Endothelial cell of umbilical vein (primary cell): ENCODE data around the gene COMMD10. TPM values are rescaled to one million over a fixed set of nuclear protein-coding genes. Genes with fewer than 3 reads are reported as not detected.

Experiments
- BruUV-seq: library from RNA; stranded (reverse); fragments of 400-500 nt; replicated peaks from 2 replicates; lab custom pipeline; 2021; lab: Mats Ljungman, UMichigan
- CTCF ChIA-PET: fragments of 300-600, 350-600 bp; sonication (Branson Sonifier 250); formaldehyde crosslinking; loops from one replicate; lab custom pipeline; 2021; ENCODE audit warnings: antibody characterized with exemption, inconsistent platforms; lab: Charles Lee
- POLR2A ChIA-PET: fragments of 300-600, 350-600 bp; sonication (Branson Sonifier 250); formaldehyde crosslinking; loops from one replicate; lab custom pipeline; 2021; ENCODE audit warnings: antibody characterized with exemption, inconsistent platforms; lab: Charles Lee
- DNase-seq: peaks from one replicate; pipeline ENCODE4 v3.0.0-alpha.2; 2011; ENCODE audit warnings: low read depth, low spot score
- FAIRE-seq: peaks from 2 replicates; lab custom pipeline; 2011; peaks lifted over from hg19 to GRCh38; lab: Jason Lieb, UNC
- H2AFZ ChIP-seq: 2 replicates; pipeline ENCODE4 v1.6.0; 2012; ENCODE audit warnings: low read depth, low read length, control low read depth, inconsistent platforms
- H3K27ac ChIP-seq: 2 replicates; pipeline ENCODE4 v1.5.1; 2011; ENCODE audit warnings: low read depth, mild to moderate bottlenecking, control low read depth, low read length, moderate library complexity; ENCODE audit not compliant: insufficient read depth
- H3K27me3 ChIP-seq, 2 experiments: 2 replicates each; pipeline versions ENCODE4 v1.6.0 to v1.6.1; 2011; ENCODE audit warnings: low read length in 2 of 2, mixed read lengths in 1 of 2; ENCODE audit not compliant: control insufficient read depth in 2 of 2, insufficient read depth in 2 of 2
- H3K36me3 ChIP-seq, 2 experiments: 2 replicates in 1 of 2; 3 replicates in 1 of 2; pipeline ENCODE4 v1.5.1; 2011; ENCODE audit warnings: low read length in 2 of 2, mild to moderate bottlenecking in 1 of 2, moderate library complexity in 1 of 2; ENCODE audit not compliant: control insufficient read depth in 2 of 2, insufficient read depth in 2 of 2; ENCODE audit errors: extremely low read depth in 1 of 2
- H3K4me1 ChIP-seq: 3 replicates; pipeline ENCODE4 v1.5.1; 2011; ENCODE audit warnings: mild to moderate bottlenecking, low read length; ENCODE audit not compliant: control insufficient read depth, insufficient read depth; ENCODE audit errors: extremely low read depth
- H3K4me2 ChIP-seq: 2 replicates; pipeline ENCODE4 v1.6.1; 2011; ENCODE audit warnings: low read length, control low read depth, mixed read lengths; ENCODE audit not compliant: insufficient read depth
- H3K4me3 ChIP-seq, 3 experiments: fragments of 200-600 bp in 1 of 3; sonication (generic), shearing (Covaris generic) in 1 of 3; replicated peaks in 1 of 3; 2 replicates each; pipeline ENCODE4 v1.5.1; 2011 to 2016; ENCODE audit warnings: control low read depth in 3 of 3, low read length in 3 of 3, mild to moderate bottlenecking in 2 of 3, inconsistent platforms in 1 of 3, low read depth in 1 of 3, moderate library complexity in 1 of 3; ENCODE audit not compliant: insufficient read depth in 1 of 3
- H3K79me2 ChIP-seq: 2 replicates; pipeline ENCODE4 v1.6.0; 2012; ENCODE audit warnings: low read length, inconsistent platforms; ENCODE audit not compliant: control insufficient read depth, insufficient read depth
- H3K9ac ChIP-seq: replicated peaks from 2 replicates; pipeline ENCODE3; 2011; ENCODE audit warnings: low read length, control low read depth; ENCODE audit not compliant: insufficient read depth; ENCODE audit errors: extremely low read depth
- H3K9me1 ChIP-seq: replicated peaks from 3 replicates; pipeline ENCODE4 v1.6.0; 2011; ENCODE audit warnings: mild to moderate bottlenecking, low read length; ENCODE audit not compliant: control insufficient read depth, insufficient read depth; ENCODE audit errors: extremely low read depth
- H3K9me3 ChIP-seq: replicated peaks from 2 replicates; pipeline ENCODE4 v1.5.1; 2012; ENCODE audit warnings: low read length, inconsistent platforms; ENCODE audit not compliant: control insufficient read depth, insufficient read depth
- H4K20me1 ChIP-seq: replicated peaks from 2 replicates; pipeline ENCODE3; 2011; ENCODE audit warnings: mild to moderate bottlenecking, low read length; ENCODE audit not compliant: control insufficient read depth, insufficient read depth; ENCODE audit errors: extremely low read depth
- CTCF ChIP-seq, 2 donors: IDR thresholded peaks; 1 replicate in 1 of 2; 2 replicates in 1 of 2; pipeline ENCODE4 v1.5.1; 2011; ENCODE audit warnings: low read length in 2 of 2, mild to moderate bottlenecking in 2 of 2, moderate library complexity in 2 of 2, control low read depth in 1 of 2, inconsistent platforms in 1 of 2, low read depth in 1 of 2; ENCODE audit not compliant: insufficient read depth in 1 of 2; ENCODE audit errors: extremely low read depth in 1 of 2
- EZH2 ChIP-seq: IDR thresholded peaks from 2 replicates; pipeline ENCODE4 v1.6.1; 2012; ENCODE audit warnings: borderline replicate concordance, low read depth, mild to moderate bottlenecking, moderate library complexity, low read length, inconsistent platforms; ENCODE audit not compliant: severe bottlenecking
- FOS ChIP-seq: IDR thresholded peaks from 2 replicates; pipeline ENCODE4 v1.6.1; 2011; ENCODE audit warnings: mild to moderate bottlenecking, low read length, moderate library complexity, borderline replicate concordance; ENCODE audit not compliant: insufficient read depth
- GATA2 ChIP-seq: IDR thresholded peaks from 2 replicates; pipeline ENCODE4 v1.7.0; 2011; ENCODE audit warnings: low read depth, mild to moderate bottlenecking, moderate library complexity, mixed read lengths, low read length; ENCODE audit not compliant: insufficient read length, insufficient read depth
- JUN ChIP-seq: IDR thresholded peaks from 2 replicates; pipeline ENCODE4 v1.6.1; 2011; ENCODE audit warnings: borderline replicate concordance, low read depth; ENCODE audit not compliant: insufficient read length, insufficient read depth
- MAX ChIP-seq: IDR thresholded peaks from 2 replicates; pipeline ENCODE4 v1.6.1; 2011; ENCODE audit not compliant: insufficient read depth, insufficient read length
- MYC ChIP-seq: IDR thresholded peaks from one replicate; pipeline ENCODE4 v1.6.1; 2011; ENCODE audit warnings: mild to moderate bottlenecking, low read depth, low read length
- POLR2A ChIP-seq: IDR thresholded peaks from 2 replicates; pipeline ENCODE4 v1.6.1; 2012; ENCODE audit warnings: low read depth, mild to moderate bottlenecking, control low read depth, low read length
- POLR2AphosphoS5 ChIP-seq: IDR thresholded peaks from 2 replicates; pipeline ENCODE4 v1.6.1; 2012; ENCODE audit warnings: low read depth, mild to moderate bottlenecking, control low read depth, low read length, moderate library complexity; ENCODE audit not compliant: insufficient read depth
- dilution Hi-C: fragments of 300-500 bp; cut with MboI; formaldehyde crosslinking; loops from one replicate; pipeline ENCODE4 v1.15.0; 2019; ENCODE audit warnings: low sequenced_read_pairs; ENCODE audit not compliant: extremely low pct_ligation_motif_present
- intact Hi-C: fragments of 100-400 bp; cut with micrococcal nuclease; formaldehyde crosslinking; loops from one replicate; pipeline ENCODE4 v1.10.0; 2022
- polyA plus RNA-seq, 4 experiments: library from polyadenylated mRNA; depleted of rRNA in 3 of 4; stranded (reverse) in 3 of 4; unstranded in 1 of 4; fragments of >200 nt; gene quantifications; 2 replicates each; pipeline versions ENCODE4 v1.2.1 to v1.2.3, GENCODE V29; 2011 to 2012; ENCODE audit warnings: missing spikeins in 1 of 4
- total RNA-seq: library from RNA; stranded (reverse); gene quantifications from 2 replicates; pipeline ENCODE4 v1.2.3, GENCODE V29; 2021

COMMD10 gene
- total and polyA plus RNA-seq, 2 donors (not counting 3 experiments of a cell fraction or from before 2014, with no cell fraction given): 12.5 to 27.0 TPM

GRCh38 chr5:116097301-116097700, 12.5 kb downstream of the COMMD10 start:
- H3K4me3 ChIP-seq: no peak overlapping the region
- dilution Hi-C loops (no loop called here), intact Hi-C loops (no loop called here)
- ChIA-PET POLR2A (no interaction called here), CTCF (no interaction called here)
- DNase-seq (no peak), FAIRE-seq (no peak)
- no peaks in the 10 kb centered on the region for H3K9me3 ChIP-seq
- no peak overlapping the region for H3K4me2 ChIP-seq
- H3K9ac ChIP-seq: no peak overlapping the region
- no peak for TF ChIP-seq JUN
- no peak for TF ChIP-seq MAX
- TF ChIP-seq POLR2AphosphoS5: no peak
- TF ChIP-seq EZH2: no peak
- no peak for TF ChIP-seq FOS
- no peak for TF ChIP-seq GATA2
- TF ChIP-seq POLR2A: no peak
- TF ChIP-seq CTCF (IDR thresholded peaks at IDR 0.05; ENCODE audit: extremely low read depth in 1 of 2, insufficient read depth in 1 of 2, low read depth in 1 of 2, low read length in 2 of 2): no peak
- TF ChIP-seq MYC: no peak
- no peak overlapping the region for H2AFZ ChIP-seq
- no peaks in the 10 kb centered on the region for H3K79me2 ChIP-seq
- no peaks in the 10 kb centered on the region for H3K4me1 ChIP-seq
- H3K27ac ChIP-seq: no peak overlapping the region
- BruUV-seq: no TSS peak
- no peaks in the 10 kb centered on the region for H4K20me1 ChIP-seq
- H3K9me1 ChIP-seq: no peaks in the 10 kb centered on the region
- H3K36me3 ChIP-seq: peaks cover 4% of the 10 kb centered on the region in 2 experiments
- no peaks in the 10 kb centered on the region for H3K27me3 ChIP-seq
